CD4-positive, alpha-beta T cell treated with Interleukin-2 at 100 ng/mL for 4 hours (primary cell): ENCODE results near the gene ETHE1.
A peak's percentile ranks its signal among the peaks of the same experiment; 100 is the strongest.

Source experiments
- DNase-seq: peaks from one replicate; pipeline ENCODE4 v3.0.0-alpha.2; 2020; ENCODE audit warnings: low spot score

The ETHE1 gene, protein sequence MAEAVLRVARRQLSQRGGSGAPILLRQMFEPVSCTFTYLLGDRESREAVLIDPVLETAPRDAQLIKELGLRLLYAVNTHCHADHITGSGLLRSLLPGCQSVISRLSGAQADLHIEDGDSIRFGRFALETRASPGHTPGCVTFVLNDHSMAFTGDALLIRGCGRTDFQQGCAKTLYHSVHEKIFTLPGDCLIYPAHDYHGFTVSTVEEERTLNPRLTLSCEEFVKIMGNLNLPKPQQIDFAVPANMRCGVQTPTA

DNA sequence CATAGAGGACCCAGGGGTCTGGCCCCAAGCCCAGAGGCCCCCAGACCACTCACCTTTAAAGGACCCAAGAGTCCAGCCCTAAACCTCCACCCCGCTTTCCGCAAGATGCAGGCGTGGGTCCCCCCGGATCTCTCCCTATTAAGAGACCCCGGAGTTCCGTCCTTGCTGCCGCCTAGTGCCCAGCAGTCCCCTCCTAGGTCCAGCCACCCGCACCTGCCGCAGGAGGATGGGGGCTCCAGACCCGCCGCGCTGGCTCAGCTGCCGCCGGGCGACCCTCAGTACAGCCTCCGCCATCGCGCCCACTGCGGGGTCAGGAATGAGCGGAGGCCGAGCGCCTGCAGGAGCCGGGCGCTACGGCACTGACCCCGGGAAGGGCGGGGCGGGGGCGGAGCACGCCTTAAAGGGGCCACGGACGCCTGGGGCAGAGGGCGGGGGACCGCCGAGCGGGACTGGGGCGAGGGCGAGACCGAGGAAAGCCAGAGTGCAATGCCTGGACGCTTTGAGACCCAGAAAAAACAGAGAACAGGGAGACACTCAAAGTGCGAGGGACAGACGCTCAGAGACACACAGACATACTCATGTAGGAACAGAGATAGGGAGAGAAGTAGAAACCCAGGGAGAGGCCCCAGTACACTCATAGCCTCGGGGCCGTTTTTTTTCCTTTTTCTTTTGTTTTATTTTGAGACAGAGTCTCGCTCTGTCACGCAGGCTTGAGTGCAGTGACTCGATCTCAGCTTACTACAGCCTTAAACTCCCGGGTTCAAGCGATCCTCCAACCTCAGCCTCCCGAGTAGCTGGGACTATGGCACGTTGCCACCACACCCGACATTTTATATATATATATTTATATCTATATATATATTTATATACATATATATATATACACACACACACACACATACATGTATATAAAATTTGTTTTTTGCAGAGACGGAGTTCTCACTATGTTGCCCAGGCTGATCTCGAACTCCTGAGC is at the start of gene ETHE1:
TSS of gene ETHE1 (minus strand) at position 318 of the 976 bp plus-strand sequence. CDS start at position 294, 24 bp downstream.
- DNase-seq = peak; percentile 64

DNA sequence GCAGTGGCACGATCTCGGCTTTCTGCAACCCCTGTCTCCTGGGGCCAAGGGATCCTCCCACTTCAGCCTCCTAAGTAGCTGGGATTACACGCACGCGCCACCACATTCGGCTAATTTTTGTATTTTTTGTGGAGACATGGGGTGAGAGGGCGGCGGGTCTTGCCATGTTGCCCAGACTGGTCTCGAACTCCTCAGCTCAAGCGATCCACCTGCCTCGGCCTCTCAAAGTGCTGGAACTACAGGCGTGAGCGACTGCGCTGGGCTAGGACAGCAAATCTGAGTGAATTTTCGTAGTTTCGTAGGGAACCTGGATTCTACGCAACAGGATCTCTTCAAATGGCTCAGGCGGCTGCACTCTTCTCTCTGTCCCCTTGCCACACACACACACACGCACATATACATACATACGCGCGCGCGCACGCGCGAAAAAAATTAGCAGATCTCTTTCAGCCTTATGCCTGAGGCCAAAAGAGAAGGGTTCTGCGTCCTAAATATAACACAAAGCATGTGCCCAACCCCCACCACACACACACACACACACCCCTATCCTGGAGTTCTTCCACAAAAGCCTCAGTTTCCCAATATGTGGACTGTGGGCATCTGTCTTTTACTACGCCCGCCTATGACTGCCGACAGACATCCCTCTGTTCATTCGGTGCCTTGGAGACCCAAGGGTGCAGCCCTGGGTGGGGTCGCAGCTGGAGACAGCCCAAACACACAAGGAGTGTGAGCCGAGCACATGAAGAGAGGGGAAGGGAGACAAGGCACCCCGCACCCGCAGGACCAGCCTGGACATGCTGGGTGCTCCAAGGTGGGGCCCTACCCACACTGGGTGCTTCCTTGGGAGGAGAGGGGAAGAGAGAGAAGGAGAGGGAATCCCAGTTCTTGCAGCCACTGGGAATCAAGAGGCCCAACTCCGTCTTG is 49.2 kb upstream of the ETHE1 start:
- DNase-seq = no peak

DNA sequence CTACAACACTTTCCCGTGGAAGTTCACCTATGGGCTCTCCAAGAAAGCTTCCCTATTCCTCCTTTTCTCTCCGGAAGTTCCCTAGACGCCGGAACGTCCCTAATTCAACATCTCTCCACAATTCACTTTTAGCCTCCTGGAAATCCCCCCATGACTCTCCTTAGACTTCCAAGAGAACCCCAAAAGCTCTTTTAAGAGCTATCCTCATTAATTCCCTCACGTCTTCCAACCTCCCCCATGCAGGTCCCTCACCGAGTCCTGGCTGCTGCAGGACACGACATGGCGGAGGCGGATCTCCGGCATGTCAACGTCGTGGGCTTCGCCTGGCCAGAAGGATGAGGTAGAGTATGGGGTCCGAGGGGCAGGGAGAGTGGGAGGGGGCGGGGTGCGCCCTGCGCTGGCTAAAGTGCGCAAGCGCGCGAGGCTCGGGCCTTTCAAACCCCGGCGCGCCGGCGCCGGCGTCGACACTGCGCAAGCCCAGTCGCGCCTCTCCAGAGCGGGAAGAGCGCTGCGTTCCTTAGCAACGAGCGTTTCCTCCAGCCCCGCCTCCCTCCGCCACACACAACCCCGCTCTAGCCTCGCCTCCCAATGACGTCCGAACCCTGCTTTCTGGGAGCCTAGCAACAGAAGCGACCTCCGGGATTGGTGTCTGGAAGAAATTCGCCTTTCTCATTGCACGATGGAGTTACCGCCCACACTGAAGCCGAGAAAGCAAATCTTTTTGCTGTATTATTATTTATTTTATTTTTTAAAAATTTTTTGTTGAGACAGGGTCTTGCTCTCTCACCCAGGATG is 48.4 kb upstream of the ETHE1 start, which contains the start of the genes PINLYP and XRCC1:
TSS of gene PINLYP (plus strand) at position 646 of the 795 bp plus-strand sequence. CDS start 1,391 bp downstream, outside the sequence.
TSS of gene XRCC1 (minus strand) at position 372 of the 795 bp plus-strand sequence. CDS start at position 303, 69 bp downstream.
- peak; percentile 97 for DNase-seq

DNA sequence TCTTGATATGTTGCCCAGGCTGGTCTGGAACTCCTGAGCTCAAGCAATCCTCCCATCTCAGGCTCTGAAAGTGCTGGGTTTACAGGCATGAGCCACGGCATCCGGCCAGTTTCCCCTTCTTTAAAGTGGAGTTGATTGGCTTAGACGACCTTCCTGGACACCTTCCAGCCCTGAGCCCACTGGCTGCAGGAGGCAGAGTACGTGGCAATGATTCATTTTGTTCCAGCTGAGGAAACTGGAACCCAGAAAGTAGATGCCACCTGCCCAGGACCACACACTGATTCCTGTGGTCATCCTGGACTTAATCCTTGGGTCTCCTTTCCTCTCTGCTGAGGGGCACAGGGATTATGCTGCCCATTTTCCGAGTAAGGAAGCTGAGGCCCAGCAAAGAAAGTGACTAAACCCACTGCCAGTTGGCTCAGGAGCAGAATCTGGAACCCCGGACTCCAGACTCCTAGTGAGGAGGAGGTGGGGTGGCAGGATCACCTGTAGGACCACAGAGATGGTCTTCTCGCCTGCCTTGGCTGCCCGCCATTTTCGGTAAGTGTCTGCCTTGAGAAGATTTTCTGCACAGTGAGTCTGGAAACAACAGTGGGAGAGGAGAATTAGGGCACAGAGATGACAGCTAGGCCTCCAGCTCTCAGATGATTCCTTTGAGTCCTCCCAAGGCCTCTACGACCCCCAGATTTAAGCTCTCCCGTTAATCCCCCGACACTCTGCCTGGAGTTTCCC is 47.6 kb upstream of the ETHE1 start:
- no peak for DNase-seq

DNA sequence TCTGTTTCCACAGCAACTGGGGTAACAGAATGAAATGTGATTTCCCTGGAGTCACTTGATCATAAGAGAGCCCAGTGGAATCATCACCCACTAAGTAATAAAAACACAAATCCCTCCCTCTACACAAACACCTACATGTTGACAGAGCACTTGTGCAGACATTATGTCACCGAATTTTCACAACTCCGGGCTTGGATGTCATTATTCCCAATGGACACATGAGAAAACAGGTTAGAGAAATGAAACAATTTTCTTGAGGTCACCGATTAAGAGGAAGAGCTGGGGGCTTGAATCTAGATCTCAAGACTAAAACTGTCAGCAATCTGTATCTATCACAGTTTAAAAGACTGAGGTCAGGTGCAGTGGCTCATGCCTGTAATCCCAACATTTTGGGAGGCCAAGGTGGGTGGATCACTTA is 45.2 kb upstream of the ETHE1 start:
- no peak for DNase-seq

DNA sequence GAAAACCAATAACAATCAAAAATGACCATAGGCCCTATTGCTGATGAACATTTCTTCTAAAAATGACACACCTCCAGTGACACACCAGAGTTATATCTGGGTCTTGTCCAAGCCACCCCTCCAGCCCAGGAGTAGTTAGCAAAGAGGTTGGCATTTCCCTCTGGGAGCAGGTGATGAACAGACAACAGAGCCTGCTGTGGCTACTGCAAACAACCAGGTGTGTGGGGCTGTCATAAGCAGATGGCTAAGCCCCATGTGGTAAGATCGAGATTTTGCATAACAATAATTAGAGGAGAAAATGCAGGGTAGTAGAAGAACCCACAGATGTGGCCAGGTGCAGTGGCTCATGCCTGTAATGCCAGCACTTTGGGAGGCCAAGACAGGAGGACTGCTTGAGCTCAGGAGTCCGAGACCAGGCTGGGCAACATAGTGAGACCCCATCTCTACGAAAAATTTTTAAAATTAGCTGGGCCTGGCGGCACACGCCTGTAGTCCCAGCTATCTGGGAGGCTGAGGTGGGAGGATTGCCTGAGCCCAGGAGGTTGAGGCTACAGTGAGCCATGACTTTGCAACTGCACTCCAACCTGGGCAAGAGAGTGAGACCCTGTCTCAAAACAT is 43.3 kb upstream of the ETHE1 start:
- DNase-seq = no peak

DNA sequence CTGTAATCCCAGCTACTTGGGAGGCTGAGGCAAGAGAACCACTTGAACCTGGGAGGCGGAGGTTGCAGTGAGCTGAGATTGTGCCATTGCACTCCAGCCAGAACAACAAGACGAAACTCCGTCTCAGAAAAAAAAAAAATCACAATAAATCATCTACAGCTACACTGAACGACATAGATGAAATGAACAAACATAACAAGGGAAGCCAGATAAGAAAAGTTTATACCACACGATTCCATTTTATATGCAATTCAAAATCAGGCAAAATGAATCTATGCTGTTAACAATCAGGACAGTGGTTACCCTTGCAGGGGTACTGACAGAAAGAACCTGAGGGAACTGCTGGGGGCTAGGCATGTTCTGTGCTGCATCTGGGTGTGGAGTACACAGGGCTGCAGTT is 42.7 kb upstream of the ETHE1 start:
- no peak for DNase-seq

DNA sequence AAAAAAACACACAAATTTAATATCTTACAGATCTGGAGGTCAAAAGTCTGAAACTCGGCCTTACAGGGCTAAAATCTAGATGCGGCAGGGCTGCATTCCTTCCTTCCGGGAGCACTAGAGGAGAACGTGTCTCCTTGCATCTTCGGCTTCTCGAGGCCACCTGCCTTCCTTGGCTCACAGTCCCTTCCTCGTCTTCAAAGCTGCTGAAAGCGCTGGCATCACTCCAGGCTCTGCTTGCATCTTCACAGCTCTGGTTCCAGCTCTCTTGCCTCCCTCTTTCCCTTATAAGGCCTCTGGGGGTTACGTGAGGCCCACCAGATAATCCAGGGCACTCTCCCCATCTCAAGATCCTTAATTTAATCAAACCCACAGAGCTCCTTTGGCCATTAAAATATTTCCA is 37.8 kb upstream of the ETHE1 start:
- DNase-seq = no peak

DNA sequence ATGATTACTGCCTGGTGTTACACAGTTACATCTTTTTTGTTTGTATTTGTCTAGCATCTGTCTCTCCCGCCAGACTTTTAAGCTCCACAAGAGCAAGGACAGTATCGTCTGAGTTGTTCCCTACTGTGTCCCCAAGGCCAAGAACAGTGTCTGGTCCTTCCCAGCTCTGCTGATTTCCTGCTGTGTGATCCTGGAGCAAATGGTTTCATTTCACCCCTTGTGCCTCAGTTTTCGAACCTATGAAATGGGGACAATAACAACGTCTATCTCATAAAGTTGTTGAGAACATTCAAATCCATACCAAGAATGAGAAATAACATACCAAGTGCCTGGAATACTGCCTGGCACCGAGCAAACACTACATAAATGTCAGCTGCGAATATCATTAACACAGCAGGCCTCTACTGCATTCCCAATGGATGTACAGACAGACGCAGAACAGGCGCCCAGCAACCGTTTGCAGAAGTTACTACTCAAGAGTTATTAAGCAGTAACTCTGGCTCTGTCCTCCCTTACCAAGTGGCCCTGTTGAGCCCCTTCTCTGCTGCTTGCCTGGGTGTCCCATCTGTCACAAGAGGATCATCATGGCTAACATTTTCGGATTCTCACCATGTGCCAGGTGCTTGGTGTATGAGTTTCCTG is 36.9 kb upstream of the ETHE1 start:
- DNase-seq = no peak

DNA sequence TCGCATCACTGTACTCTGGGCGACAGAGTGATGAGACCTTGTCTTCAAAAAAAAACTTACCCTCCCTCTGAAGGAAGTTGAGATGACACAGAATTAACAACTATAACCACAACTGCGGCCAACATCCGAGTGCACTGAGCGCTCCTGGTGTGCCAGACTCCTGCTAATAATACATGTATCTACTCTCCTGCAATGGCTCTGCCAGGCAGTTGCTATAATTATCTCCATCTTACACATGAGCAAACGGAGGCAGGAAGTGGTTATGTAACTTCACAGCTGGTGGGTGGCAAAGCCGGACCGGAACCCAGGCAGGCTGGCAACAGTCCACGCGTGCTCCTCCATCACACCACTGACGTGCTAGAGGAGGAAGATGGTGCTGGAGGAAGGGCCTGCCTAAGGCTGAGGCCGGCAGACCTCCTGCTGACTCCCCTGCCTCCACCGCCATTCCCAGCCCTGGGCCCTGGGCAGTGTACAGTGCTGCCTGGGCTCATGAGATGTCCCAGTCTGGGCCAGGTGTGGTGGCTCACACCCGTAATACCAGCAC is 35.8 kb upstream of the ETHE1 start:
- peak; percentile 91 for DNase-seq

DNA sequence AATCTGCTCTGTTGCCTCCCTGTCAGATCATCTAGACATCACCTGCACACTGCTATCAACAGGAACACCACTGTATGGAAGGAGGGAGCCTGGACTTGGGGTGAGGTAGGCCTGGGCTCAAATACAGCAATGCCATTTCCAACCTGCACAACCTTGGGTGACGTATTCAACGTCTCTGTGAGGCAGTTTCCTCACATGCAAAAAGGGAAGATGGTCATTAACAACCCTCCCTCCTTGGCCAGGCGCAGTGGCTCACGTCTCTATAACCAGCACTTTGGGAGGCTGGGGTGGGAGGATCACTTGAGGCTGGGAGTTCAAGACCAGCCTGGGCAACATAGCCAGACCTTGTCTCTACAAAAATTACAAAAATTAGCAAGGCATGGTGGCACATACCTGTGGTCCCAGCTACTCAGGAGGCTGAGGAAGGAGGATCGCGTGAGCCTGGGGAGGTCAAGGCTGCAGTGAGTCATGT is 35.3 kb upstream of the ETHE1 start:
- no peak for DNase-seq

DNA sequence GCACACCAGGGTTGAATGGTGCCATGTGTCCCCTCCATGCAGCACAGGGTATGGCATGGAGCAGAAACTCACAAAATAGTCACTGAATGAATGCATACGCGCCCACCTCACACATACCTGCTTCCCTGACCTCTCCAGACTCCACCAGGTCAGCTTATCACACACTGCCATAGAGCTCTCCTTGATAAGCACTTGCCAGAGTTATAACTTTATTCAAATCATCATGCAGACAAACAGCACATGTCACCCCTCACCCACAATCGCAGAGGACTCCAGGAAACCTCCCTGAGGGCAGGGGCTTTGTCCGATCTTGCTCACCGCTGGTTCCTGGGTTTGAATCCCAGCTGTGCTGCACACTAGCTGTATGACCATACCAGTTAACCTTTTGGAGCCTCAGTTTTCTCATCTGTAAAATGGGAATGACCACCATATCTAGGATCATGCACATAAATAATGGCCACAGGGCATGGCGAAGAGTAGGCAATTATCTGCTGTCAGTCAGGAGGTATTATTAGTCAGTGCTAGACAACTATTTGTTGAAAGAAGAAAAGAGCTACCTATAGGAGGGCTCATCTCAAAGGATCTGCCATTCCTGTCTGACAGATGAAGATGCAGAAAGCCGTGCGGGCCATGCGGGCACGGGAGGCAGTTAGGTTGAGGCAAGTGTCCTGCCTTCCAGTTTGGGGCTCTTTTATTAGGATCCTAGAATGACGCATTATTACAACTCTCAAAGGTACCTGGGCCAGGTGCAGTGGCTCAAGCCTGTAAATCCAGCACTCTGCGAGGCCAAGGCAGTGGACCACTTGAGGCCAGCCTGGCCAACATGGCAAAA is 34.4 kb upstream of the ETHE1 start:
- DNase-seq = no peak

DNA sequence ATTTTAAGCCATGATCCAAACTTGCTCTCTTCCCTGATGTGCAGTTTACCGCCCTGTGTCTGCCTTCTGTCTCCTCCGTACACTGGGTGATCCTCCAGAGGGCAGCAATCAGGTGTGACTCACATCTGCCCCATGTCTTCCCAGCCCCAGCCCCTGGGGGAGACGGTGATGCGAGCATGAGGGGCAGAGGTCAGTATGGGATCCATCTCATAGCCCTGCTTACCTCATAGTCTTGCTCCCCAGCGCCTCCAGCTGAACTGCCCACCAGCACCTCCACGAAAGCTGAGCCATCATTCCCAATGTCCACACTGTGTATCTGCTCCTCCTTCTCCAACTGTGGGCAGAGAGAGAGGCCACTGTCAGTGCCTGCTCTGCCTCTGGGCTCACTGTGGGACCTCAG is 33.7 kb upstream of the ETHE1 start:
- DNase-seq = no peak

DNA sequence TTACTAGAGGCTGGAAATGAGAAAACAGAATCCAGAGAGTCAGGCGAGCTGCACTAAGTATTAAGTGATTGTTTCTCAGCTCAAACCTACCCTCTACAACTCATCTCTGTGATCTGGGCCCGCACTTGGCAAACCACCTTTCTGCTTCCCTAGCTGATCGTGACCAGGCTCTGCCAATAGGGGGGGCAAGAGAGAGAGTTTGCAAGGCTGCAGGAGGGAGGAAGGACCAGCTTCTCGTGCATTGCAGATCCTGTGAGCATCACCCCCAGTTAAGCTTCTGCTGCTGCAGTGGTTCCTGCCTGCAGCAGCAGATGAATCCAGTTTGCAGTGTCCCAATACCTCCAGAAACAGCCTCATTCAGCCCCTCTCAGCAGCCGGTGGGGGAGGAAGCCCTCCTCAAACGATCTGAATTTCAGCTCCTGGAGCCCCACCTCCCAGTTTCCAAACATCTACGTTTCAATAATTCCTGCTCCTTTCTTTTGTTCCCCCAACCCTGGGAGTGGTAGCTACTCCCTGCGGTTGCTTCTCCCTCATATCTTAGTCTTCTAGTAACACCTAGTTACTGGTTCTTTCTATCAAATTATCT is 28.3 kb upstream of the ETHE1 start:
- peak; percentile 91 for DNase-seq

DNA sequence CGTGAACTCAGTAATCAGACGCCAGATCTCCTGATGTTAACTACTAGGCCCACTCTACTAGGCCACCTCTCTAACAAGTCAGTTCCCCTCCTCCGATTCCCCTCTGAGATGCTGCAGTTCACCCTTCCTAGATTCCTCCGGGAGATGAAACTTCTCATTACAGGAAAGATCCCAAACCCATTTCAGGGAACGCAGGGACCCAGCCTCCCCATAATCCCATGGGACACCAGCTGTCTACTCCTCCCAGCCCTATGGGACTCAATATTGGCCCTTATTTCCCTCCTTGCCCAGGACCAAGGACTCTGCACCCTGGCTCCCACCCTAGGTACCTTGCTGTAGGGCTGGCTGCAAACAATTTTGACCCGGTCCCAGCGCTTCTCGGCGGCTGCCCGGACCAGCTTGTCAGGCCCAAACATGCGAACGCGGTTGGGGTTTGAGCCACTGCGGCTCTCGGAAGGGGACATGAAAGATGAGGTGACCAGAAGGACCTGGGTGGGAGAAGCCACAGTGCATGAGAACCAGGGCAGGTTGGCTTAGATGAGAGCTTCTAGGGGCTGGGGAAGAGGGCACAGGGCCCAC is 27.4 kb upstream of the ETHE1 start:
- no peak for DNase-seq

DNA sequence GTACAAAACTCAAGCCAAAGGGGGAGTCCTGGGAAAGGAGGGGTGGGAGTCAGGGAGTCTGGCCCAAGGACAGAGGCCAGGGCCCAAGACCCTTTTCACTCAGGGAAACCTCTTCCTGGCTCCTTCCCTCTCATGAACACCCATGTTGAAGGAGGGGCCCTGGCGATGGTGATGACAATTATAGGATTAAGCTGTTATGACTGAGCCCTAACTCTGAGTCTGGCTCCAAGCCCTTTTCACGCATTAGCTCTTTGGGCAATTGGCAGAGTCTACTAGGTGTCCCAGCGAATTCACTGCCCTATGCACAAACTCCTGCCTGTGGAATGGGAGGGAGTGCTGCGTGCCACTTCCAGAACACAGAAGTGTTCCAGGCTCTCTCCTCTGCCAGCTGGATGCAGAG is 26.7 kb upstream of the ETHE1 start:
- no peak for DNase-seq

DNA sequence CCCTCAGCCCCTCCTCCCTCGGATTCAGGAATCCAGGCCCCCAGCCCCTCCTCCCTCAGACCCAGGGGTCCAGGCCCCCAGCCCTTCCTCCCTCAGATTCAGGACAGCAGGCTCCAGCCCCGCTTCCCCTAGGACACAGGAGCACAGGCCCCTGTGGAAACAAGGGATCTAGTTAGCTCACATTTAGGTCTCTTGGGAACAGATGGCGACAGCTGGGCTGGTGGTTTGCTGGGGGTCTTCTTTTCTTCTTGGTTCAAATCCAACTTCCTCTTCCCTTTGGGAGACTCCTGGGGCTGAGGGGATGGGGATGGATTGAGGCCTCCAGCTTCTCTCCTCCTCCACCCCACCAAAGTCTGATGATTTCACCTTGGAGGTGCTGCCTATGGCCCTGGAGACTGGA is 25.6 kb upstream of the ETHE1 start:
- no peak for DNase-seq

DNA sequence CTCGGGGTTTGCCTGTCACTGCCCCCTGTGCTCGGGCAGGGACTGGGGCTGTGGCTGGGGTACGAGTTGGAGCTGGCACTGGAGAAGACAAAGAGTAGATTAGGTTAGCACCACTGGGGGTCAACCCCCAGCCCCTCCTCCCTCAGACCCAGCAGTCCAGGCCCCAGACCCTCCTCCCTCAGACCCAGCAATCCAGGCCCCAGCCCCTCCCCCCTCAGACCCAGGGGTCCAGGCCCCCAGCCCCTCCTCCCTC is 25.1 kb upstream of the ETHE1 start:
- DNase-seq = no peak
